IMR-90 (cell line): ENCODE data around the gene CCL4. TPM values are rescaled to one million over a fixed set of nuclear protein-coding genes. Genes with fewer than 3 reads are reported as not detected.

ENCODE experiments used
- ATAC-seq: fragments of 200-7000 bp; cut with Tn5 transposase; 2 replicates; pipeline ENCODE4 v1.9.1; 2020; ENCODE audit warnings: low read depth, mild to moderate bottlenecking, moderate library complexity
- BruUV-seq: library from RNA; stranded (reverse); fragments of 400-500 nt; replicated peaks from 2 replicates; lab custom pipeline; 2021; lab: Mats Ljungman, UMichigan
- CTCF ChIA-PET: fragments of 300-600 bp; formaldehyde crosslinking; extraction: SDS; loops from one replicate; lab custom pipeline; 2021; ENCODE audit warnings: antibody characterized with exemption; lab: Yijun Ruan, JAX
- POLR2A ChIA-PET: fragments of 300-600 bp; sonication (Branson Sonifier 250); formaldehyde crosslinking; loops from one replicate; lab custom pipeline; 2022; ENCODE audit warnings: antibody characterized with exemption; ENCODE audit not compliant: unreplicated experiment; lab: Charles Lee
- DNase-seq: peaks from one replicate; pipeline ENCODE4 v3.0.0; 2013
- H2AFZ ChIP-seq: replicated peaks from 2 replicates; pipeline ENCODE3; 2013; ENCODE audit warnings: low read length, mild to moderate bottlenecking; ENCODE audit not compliant: poor library complexity
- H2AK5ac ChIP-seq: 2 replicates; pipeline ENCODE4 v1.6.1; 2013; ENCODE audit warnings: low read depth, low read length, inconsistent platforms
- H2AK9ac ChIP-seq: replicated peaks from 2 replicates; pipeline ENCODE3; 2013; ENCODE audit warnings: mild to moderate bottlenecking, low read depth, low read length, moderate library complexity; ENCODE audit not compliant: poor library complexity
- H2BK120ac ChIP-seq: 2 replicates; pipeline ENCODE4 v1.6.1; 2013; ENCODE audit warnings: low read depth, low read length, inconsistent platforms
- H2BK15ac ChIP-seq: 3 replicates; pipeline ENCODE4 v1.6.1; 2013; ENCODE audit warnings: low read depth, low read length, inconsistent platforms
- H2BK20ac ChIP-seq: 2 replicates; pipeline ENCODE4 v1.6.1; 2013; ENCODE audit warnings: low read depth, mild to moderate bottlenecking, inconsistent platforms, low read length, moderate library complexity
- H2BK5ac ChIP-seq: 2 replicates; pipeline ENCODE4 v1.6.1; 2013; ENCODE audit warnings: mild to moderate bottlenecking, low read depth, low read length, inconsistent platforms; ENCODE audit not compliant: poor library complexity, severe bottlenecking
- H3K14ac ChIP-seq: replicated peaks from 2 replicates; pipeline ENCODE4 v1.6.1; 2013; ENCODE audit warnings: low read depth, low read length, inconsistent platforms
- H3K18ac ChIP-seq: 2 replicates; pipeline ENCODE4 v1.6.1; 2013; ENCODE audit warnings: low read depth, low read length, control low read depth
- H3K23ac ChIP-seq: 2 replicates; pipeline ENCODE4 v1.6.1; 2013; ENCODE audit warnings: low read depth, low read length, inconsistent platforms
- H3K27ac ChIP-seq: 2 replicates; pipeline ENCODE4 v1.5.1; 2013; ENCODE audit warnings: mild to moderate bottlenecking, control low read depth, low read length; ENCODE audit not compliant: insufficient read depth
- H3K27me3 ChIP-seq: 2 replicates; pipeline ENCODE4 v1.6.1; 2013; ENCODE audit warnings: low read length; ENCODE audit not compliant: control insufficient read depth, insufficient read depth
- H3K36me3 ChIP-seq: 2 replicates; pipeline ENCODE4 v1.6.1; 2013; ENCODE audit warnings: low read length, mixed read lengths; ENCODE audit not compliant: control insufficient read depth, insufficient read depth
- H3K4ac ChIP-seq: 2 replicates; pipeline ENCODE4 v1.6.1; 2013; ENCODE audit warnings: low read depth, low read length, inconsistent platforms
- H3K4me1 ChIP-seq: 2 replicates; pipeline ENCODE4 v1.6.1; 2013; ENCODE audit warnings: low read length, mixed read lengths; ENCODE audit not compliant: control insufficient read depth, insufficient read depth
- H3K4me2 ChIP-seq: 2 replicates; pipeline ENCODE4 v1.6.1; 2013; ENCODE audit warnings: low read depth, mild to moderate bottlenecking, control low read depth, low read length, moderate library complexity
- H3K4me3 ChIP-seq: 2 replicates; pipeline ENCODE4 v1.5.1; 2013; ENCODE audit warnings: low read depth, mild to moderate bottlenecking, control low read depth, low read length, moderate library complexity; ENCODE audit not compliant: insufficient read depth
- H3K56ac ChIP-seq: 2 replicates; pipeline ENCODE4 v1.6.1; 2013; ENCODE audit warnings: low read length, inconsistent platforms; ENCODE audit not compliant: insufficient read depth; ENCODE audit errors: extremely low read depth
- H3K79me1 ChIP-seq, 2 experiments: 2 replicates each; pipeline ENCODE4 v1.6.1; 2013; ENCODE audit warnings: low read length in 2 of 2, inconsistent platforms in 1 of 2, low read depth in 1 of 2
- H3K9ac ChIP-seq: 2 replicates; pipeline ENCODE4 v1.6.1; 2013; ENCODE audit warnings: low read depth, low read length, control low read depth
- H3K9me1 ChIP-seq: 2 replicates; pipeline ENCODE4 v1.6.1; 2013; ENCODE audit warnings: low read length, inconsistent platforms; ENCODE audit not compliant: insufficient read depth
- H3K9me3 ChIP-seq: 2 replicates; pipeline ENCODE4 v1.6.1; 2013; ENCODE audit warnings: low read length; ENCODE audit not compliant: control insufficient read depth, insufficient read depth
- H4K20me1 ChIP-seq: 2 replicates; pipeline ENCODE4 v1.6.1; 2013; ENCODE audit warnings: low read length, inconsistent platforms; ENCODE audit not compliant: insufficient read depth
- H4K5ac ChIP-seq: 2 replicates; pipeline ENCODE4 v1.6.1; 2013; ENCODE audit warnings: mild to moderate bottlenecking, low read depth, low read length, control low read depth
- H4K8ac ChIP-seq, 2 experiments: 2 replicates each; pipeline ENCODE4 v1.6.1; 2013; ENCODE audit warnings: low read depth in 2 of 2, low read length in 2 of 2, control low read depth in 1 of 2, inconsistent platforms in 1 of 2
- H4K91ac ChIP-seq: 2 replicates; pipeline ENCODE4 v1.6.1; 2013; ENCODE audit warnings: low read depth, low read length, inconsistent platforms; ENCODE audit not compliant: insufficient read depth
- BHLHE40 ChIP-seq: fragments of 150-350 bp; IDR thresholded peaks from 2 replicates; pipeline ENCODE4 v1.6.1; 2016; ENCODE audit warnings: mild to moderate bottlenecking, low read depth, low read length
- CEBPB ChIP-seq: IDR thresholded peaks from 2 replicates; pipeline ENCODE4 v1.6.1; 2012; ENCODE audit warnings: low read depth, low read length, improper control_type of control experiment
- CHD1 ChIP-seq: IDR thresholded peaks from 2 replicates; pipeline ENCODE4 v1.6.1; 2012; ENCODE audit warnings: low read depth, low read length, improper control_type of control experiment
- ELK1 ChIP-seq: fragments of 150-350 bp; IDR thresholded peaks from 2 replicates; pipeline ENCODE4 v1.6.1; 2016; ENCODE audit warnings: low read depth, mild to moderate bottlenecking, low read length, moderate library complexity, borderline replicate concordance
- FOS ChIP-seq: fragments of 150-350 bp; IDR thresholded peaks from 2 replicates; pipeline ENCODE4 v1.6.1; 2016; ENCODE audit warnings: low read depth, low read length
- MAFK ChIP-seq: IDR thresholded peaks from 2 replicates; pipeline ENCODE4 v1.6.1; 2012; ENCODE audit warnings: low read depth, low read length, improper control_type of control experiment
- MAZ ChIP-seq: IDR thresholded peaks from 2 replicates; pipeline ENCODE4 v1.6.1; 2012; ENCODE audit warnings: low read depth, mild to moderate bottlenecking, low read length, improper control_type of control experiment, moderate library complexity, borderline replicate concordance
- MXI1 ChIP-seq: IDR thresholded peaks from 2 replicates; pipeline ENCODE4 v1.6.1; 2012; ENCODE audit warnings: low read depth, mild to moderate bottlenecking, low read length, moderate library complexity, borderline replicate concordance
- NFE2L2 ChIP-seq: fragments of 150-350 bp; IDR thresholded peaks from 2 replicates; pipeline ENCODE4 v1.6.1; 2016; ENCODE audit warnings: low read depth, mild to moderate bottlenecking, low read length
- POLR2A ChIP-seq: IDR thresholded peaks from 2 replicates; pipeline ENCODE4 v1.6.1; 2012; ENCODE audit warnings: mild to moderate bottlenecking, low read depth, low read length
- RAD21 ChIP-seq: IDR thresholded peaks from 2 replicates; pipeline ENCODE4 v1.6.1; 2012; ENCODE audit warnings: low read length, improper control_type of control experiment
- RCOR1 ChIP-seq: IDR thresholded peaks from 2 replicates; pipeline ENCODE4 v1.6.1; 2012; ENCODE audit warnings: mild to moderate bottlenecking, low read length, improper control_type of control experiment; ENCODE audit not compliant: insufficient replicate concordance
- RFX5 ChIP-seq: IDR thresholded peaks from 2 replicates; pipeline ENCODE4 v1.8.0; 2012; ENCODE audit warnings: low read depth, mild to moderate bottlenecking, low read length, moderate library complexity
- SMC3 ChIP-seq: fragments of 150-350 bp; IDR thresholded peaks from 2 replicates; pipeline ENCODE4 v1.6.1; 2016; ENCODE audit warnings: low read depth, mild to moderate bottlenecking, antibody characterized with exemption, low read length, moderate library complexity
- dilution Hi-C: fragments of 300-500 bp; cut with HindIII; formaldehyde crosslinking; loops from one replicate; pipeline ENCODE4 v1.14.3; 2018; ENCODE audit warnings: low sequenced_read_pairs; ENCODE audit not compliant: unreplicated experiment
- in situ Hi-C: fragments of 300-500 bp; cut with MboI; formaldehyde crosslinking; loops from 3 replicates; pipeline ENCODE4 v1.14.3; 2019; ENCODE audit warnings: low sequenced_read_pairs, inconsistent platforms, mixed read lengths
- intact Hi-C: fragments of 100-400 bp; cut with micrococcal nuclease; formaldehyde crosslinking; loops from 2 replicates; pipeline ENCODE4 v1.10.0; 2022
- polyA plus RNA-seq, 3 experiments: library from polyadenylated mRNA; depleted of rRNA; stranded (reverse); fragments of >200 nt; gene quantifications; 2 replicates each; pipeline ENCODE4 v1.2.3, GENCODE V29; 2012; ENCODE audit warnings: low replicate concordance in 1 of 3
- total RNA-seq: library from RNA; depleted of rRNA; stranded (reverse); fragments of >200 nt; gene quantifications from 2 replicates; pipeline ENCODE4 v1.2.3, GENCODE V29; 2012
- TF ChIP-seq, protein P1 (sequence below): conservative IDR thresholded peaks from 2 replicates; pipeline ENCODE4 v1.5.1; 2012; ENCODE audit warnings: mild to moderate bottlenecking, low read depth, low read length, improper control_type of control experiment
- TF ChIP-seq, protein P2 (sequence below): fragments of 150-350 bp; IDR thresholded peaks from 2 replicates; pipeline ENCODE4 v1.6.1; 2017; ENCODE audit warnings: mild to moderate bottlenecking, antibody characterized with exemption, low read length, low read depth

Gene CCL4
- total and polyA plus RNA-seq, 2 of the 4 experiments (the other 2 are of a cell fraction) = not detected

DNA sequence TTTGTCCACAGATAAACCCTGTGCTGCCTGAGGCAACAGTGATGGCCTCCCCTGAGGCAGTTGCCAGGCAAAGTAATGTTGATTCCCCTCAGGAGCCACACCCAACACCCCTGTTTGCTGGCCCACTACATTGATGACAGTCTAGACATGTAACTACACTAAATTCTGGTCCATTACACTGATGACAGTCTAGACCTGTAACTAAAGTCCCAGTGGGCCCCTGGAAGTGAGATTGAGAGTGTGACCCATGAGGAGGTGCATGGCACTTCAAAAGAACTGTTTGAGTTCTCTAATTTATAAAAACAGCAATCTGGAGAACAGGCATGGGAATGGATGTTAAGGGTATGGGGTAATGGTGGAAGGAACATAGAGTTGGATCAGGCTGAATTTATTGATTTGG lies 8.9 kb downstream of the CCL4 start:
- Histone ChIP-seq H3K14ac (no peak overlapping the region), H3K4me1 (no peaks in the 10 kb centered on the region), H3K9ac (no peak overlapping the region), H3K4ac (no peak overlapping the region), H4K5ac (no peak overlapping the region), H2AK5ac (no peak overlapping the region), H3K27ac (no peak overlapping the region), H4K20me1 (no peaks in the 10 kb centered on the region), H4K8ac (no peak overlapping the region), H3K4me3 (no peak overlapping the region), H3K79me1 (no peaks in the 10 kb centered on the region), H3K4me2 (no peak overlapping the region), H3K36me3 (no peaks in the 10 kb centered on the region), H4K91ac (no peak overlapping the region), H3K9me1 (no peaks in the 10 kb centered on the region), H2AFZ (no peak overlapping the region), H3K27me3 (no peaks in the 10 kb centered on the region), H3K18ac (no peak overlapping the region), H2AK9ac (no peak overlapping the region), H2BK15ac (no peak overlapping the region), H2BK120ac (no peak overlapping the region), H2BK5ac (no peak overlapping the region), H3K9me3 (no peaks in the 10 kb centered on the region), H3K23ac (no peak overlapping the region), H3K56ac (no peak overlapping the region), H2BK20ac (no peak overlapping the region)
- ChIA-PET POLR2A (no interaction called here), CTCF (no interaction called here)
- TF ChIP-seq SMC3 = no peak
- TF ChIP-seq NFE2L2 = no peak
- no peak for TF ChIP-seq RAD21
- no peak for TF ChIP-seq MAFK
- TF ChIP-seq MXI1 = no peak
- no peak for TF ChIP-seq ELK1
- no peak for TF ChIP-seq CHD1
- TF ChIP-seq, protein P1, sequence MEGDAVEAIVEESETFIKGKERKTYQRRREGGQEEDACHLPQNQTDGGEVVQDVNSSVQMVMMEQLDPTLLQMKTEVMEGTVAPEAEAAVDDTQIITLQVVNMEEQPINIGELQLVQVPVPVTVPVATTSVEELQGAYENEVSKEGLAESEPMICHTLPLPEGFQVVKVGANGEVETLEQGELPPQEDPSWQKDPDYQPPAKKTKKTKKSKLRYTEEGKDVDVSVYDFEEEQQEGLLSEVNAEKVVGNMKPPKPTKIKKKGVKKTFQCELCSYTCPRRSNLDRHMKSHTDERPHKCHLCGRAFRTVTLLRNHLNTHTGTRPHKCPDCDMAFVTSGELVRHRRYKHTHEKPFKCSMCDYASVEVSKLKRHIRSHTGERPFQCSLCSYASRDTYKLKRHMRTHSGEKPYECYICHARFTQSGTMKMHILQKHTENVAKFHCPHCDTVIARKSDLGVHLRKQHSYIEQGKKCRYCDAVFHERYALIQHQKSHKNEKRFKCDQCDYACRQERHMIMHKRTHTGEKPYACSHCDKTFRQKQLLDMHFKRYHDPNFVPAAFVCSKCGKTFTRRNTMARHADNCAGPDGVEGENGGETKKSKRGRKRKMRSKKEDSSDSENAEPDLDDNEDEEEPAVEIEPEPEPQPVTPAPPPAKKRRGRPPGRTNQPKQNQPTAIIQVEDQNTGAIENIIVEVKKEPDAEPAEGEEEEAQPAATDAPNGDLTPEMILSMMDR = no peak
- TF ChIP-seq BHLHE40 = no peak
- no peak for TF ChIP-seq MAZ
- TF ChIP-seq RFX5 = no peak
- TF ChIP-seq CEBPB = no peak
- TF ChIP-seq RCOR1 = no peak
- TF ChIP-seq FOS = no peak
- TF ChIP-seq POLR2A = no peak
- TF ChIP-seq, protein P2, sequence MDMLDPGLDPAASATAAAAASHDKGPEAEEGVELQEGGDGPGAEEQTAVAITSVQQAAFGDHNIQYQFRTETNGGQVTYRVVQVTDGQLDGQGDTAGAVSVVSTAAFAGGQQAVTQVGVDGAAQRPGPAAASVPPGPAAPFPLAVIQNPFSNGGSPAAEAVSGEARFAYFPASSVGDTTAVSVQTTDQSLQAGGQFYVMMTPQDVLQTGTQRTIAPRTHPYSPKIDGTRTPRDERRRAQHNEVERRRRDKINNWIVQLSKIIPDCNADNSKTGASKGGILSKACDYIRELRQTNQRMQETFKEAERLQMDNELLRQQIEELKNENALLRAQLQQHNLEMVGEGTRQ = no peak
- BruUV-seq = no TSS peak
- ATAC-seq (no peak), DNase-seq (no peak)
- in situ Hi-C loops = no loop called here
- intact Hi-C loops = no loop called here
- dilution Hi-C loops = no loop called here
